Measurements from ENCODE around the gene ZFYVE16. TPM values are rescaled to one million over a fixed set of nuclear protein-coding genes. Genes with fewer than 3 reads are reported as not detected.

ZFYVE16 gene
- total and polyA plus RNA-seq, 2 experiments from 2014 or later = 15.8 to 19.0 TPM

DNA sequence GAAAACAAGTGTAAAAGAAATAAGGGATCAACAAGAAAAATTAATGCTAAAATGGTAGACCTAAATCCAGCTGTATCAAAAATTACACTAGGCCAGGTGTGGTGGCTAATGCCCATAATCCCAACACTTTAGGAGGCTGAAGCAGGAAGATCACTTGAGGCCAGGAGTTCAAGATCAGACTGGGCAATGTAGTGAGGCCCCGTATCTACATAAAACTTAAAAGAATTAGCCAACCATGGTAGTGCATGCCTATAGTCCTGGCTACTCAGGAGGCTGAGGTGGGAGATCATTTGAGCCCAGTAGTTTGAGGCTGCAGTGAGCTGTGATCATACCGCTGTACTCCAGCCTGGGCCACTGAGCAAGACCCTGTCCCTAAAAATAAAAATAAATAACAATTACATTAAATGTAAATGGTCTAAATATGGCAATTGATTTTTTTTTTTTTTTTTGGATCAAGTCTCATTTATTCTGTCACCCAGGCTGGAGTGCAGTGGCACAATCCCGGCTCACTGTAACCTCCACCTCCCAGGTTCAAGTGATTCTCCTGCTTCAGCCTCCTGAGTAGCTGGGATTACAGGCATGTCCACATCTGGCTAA is 75.9 kb downstream of the ZFYVE16 start:
- Histone ChIP-seq H2AFZ (no peak overlapping the region), H3K9me2 (ENCODE audit: insufficient read depth) (no peaks in the 10 kb centered on the region), H4K20me1 (ENCODE audit: insufficient read depth) (no peaks in the 10 kb centered on the region), H3K4me2 (ENCODE audit: unreplicated experiment) (no peak overlapping the region), H3F3A (ENCODE audit: insufficient read depth) (peaks cover 10% of the 10 kb centered on the region; the same call in 1 of the 2 replicates), H3K9ac (no peak overlapping the region), H3K36me3 (ENCODE audit: low read depth) (peaks cover 13% of the 10 kb centered on the region; the same call in 1 of the 2 replicates), H3K4me3 (no peak overlapping the region), H3K4me1 (ENCODE audit: insufficient read depth) (peaks cover 10% of the 10 kb centered on the region; the same call in 1 of the 2 replicates), H3K79me2 (ENCODE audit: insufficient read depth) (no peaks in the 10 kb centered on the region), H3K27ac (no peak overlapping the region), H3K27me3 (replicated peaks; ENCODE audit: insufficient read depth) (no peaks in the 10 kb centered on the region), H3K9me3 (ENCODE audit: low read depth) (no peaks in the 10 kb centered on the region)
- in situ Hi-C loops (cut with MboI) = no loop called here
- TF ChIP-seq EZH2phosphoT487 (IDR thresholded peaks at IDR 0.05; ENCODE audit: insufficient read depth, low read depth) = no peak
- no peak for TF ChIP-seq EZH2 (IDR thresholded peaks at IDR 0.05; ENCODE audit: insufficient read depth, poor library complexity, severe bottlenecking)
- no peak for DNase-seq
- WGBS, 2 experiments (ENCODE audit: low coverage in 1 of 2, low lambda C conversion rate in 2 of 2, missing lambda C conversion rate in 2 of 2) = 96% methylated on average over 3 of the region's 3 CpGs

DNA sequence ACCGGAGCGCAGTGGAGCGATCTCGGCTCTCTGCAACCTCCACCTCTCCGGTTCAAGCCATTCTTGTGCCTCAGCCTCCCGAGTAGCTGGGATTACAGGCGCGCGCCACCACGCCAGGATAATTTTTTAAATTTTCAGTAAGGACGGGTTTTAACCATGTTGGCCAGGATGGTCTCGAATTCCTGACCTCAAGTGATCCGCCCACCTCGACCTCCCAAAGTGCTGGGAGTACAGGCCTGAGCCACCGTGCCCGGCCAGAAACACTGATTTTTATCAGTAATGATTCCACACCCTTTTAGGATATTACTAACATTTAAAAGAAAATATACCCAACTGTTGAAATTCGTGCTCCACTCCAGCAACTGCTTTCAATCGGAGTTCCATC is 79.6 kb downstream of the ZFYVE16 start:
- TF ChIP-seq EZH2 (IDR thresholded peaks at IDR 0.05; ENCODE audit: insufficient read depth, poor library complexity, severe bottlenecking) (no peak), EZH2phosphoT487 (IDR thresholded peaks at IDR 0.05; ENCODE audit: insufficient read depth, low read depth) (no peak)
- peak overlapping the region; percentile 90 for H2AFZ ChIP-seq
- DNase-seq = no peak
- H3K36me3 ChIP-seq (ENCODE audit: low read depth) = peaks cover 11% of the 10 kb centered on the region; the same call in 1 of the 2 replicates
- peaks cover 13% of the 10 kb centered on the region; the same call in 1 of the 2 replicates for H3K4me1 ChIP-seq (ENCODE audit: insufficient read depth)
- 0 out of 2 replicates have a peak, but pooled peaks cover 11% of the 10 kb centered on the region for H3K79me2 ChIP-seq (ENCODE audit: insufficient read depth)
- no peaks in the 10 kb centered on the region for H3K9me2 ChIP-seq (ENCODE audit: insufficient read depth)
- no peaks in the 10 kb centered on the region for H4K20me1 ChIP-seq (ENCODE audit: insufficient read depth)
- in situ Hi-C loops (cut with MboI) = no loop called here
- 27 to 38% methylated on average over 18 of the region's 18 CpGs for WGBS, 2 experiments (ENCODE audit: low coverage in 1 of 2, low lambda C conversion rate in 2 of 2, missing lambda C conversion rate in 2 of 2)
- peak overlapping the region; percentile 82 for H3K9ac ChIP-seq
- H3K27ac ChIP-seq = peak overlapping the region; percentile 66
- H3K4me3 ChIP-seq = peak overlapping the region; percentile 82
- peaks cover 10% of the 10 kb centered on the region; the same call in 1 of the 2 replicates for H3F3A ChIP-seq (ENCODE audit: insufficient read depth)
- no peaks in the 10 kb centered on the region for H3K27me3 ChIP-seq (replicated peaks; ENCODE audit: insufficient read depth)
- peak overlapping the region; percentile 83 for H3K4me2 ChIP-seq (ENCODE audit: unreplicated experiment)
- H3K9me3 ChIP-seq (ENCODE audit: low read depth) = no peaks in the 10 kb centered on the region

DNA sequence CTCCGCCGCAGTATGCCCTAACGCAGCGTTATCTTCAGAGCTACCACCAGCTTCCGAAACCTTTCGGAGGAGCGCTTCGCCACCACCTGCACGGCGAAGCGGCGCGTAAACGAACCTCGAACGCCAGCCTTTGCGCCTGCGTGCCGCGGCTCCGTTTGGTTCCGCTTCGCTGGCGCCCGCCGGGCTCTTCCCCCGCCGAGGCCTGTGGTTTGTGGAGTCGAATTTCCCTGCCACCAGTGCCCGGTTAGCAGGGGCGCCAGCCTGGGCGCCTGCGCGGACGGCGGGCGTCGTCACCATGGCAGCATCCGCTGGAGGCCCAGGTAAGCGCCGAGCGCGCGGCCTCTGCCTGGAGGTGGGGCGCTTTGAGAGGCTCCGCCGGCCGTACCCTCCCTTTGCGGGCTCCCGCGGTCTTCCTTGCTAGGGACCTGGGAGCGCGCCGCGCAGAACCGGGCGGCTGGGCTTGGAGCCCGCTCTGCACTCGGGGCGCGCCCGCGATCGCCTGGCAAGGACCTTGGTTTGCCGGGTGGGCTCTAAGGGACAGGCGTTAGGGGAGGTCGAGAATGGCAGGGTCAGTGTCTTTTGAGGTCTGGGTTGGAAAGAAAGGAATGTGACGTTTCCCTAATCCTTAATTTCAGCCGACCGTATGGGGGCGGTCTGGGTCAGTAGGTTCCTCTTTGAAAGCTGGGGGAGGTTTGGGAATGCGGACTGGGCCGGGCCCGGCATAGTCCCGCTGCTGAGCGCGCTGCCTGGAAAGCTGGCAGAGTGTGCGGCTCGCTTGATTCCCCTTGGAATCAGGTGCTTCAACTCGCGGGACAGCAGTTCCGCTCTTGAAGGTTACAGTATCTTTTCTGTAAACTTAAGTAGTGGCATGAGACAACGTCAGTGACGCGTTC is 80.2 kb downstream of the ZFYVE16 start, which contains the start of gene FAM151B:
Gene FAM151B (plus strand): TSS at position 272 of the 893 bp plus-strand sequence. CDS start 24 bp downstream, at position 296.
- Histone ChIP-seq H3K4me2 (ENCODE audit: unreplicated experiment) (peak within 1 kb of the TSS; percentile 83), H3K4me3 (peak within 1 kb of the TSS; percentile 82), H4K20me1 (ENCODE audit: insufficient read depth) (no peaks in the 10 kb centered on the region), H3K9me2 (ENCODE audit: insufficient read depth) (no peaks in the 10 kb centered on the region), H3K79me2 (ENCODE audit: insufficient read depth) (0 out of 2 replicates have a peak, but pooled peaks cover 11% of the 10 kb centered on the region), H3K27me3 (replicated peaks; ENCODE audit: insufficient read depth) (no peaks in the 10 kb centered on the region), H3K36me3 (ENCODE audit: low read depth) (peaks cover 10% of the 10 kb centered on the region; the same call in 1 of the 2 replicates), H3K9me3 (ENCODE audit: low read depth) (no peaks in the 10 kb centered on the region), H3F3A (ENCODE audit: insufficient read depth) (peaks cover 10% of the 10 kb centered on the region; the same call in 1 of the 2 replicates), H2AFZ (peak within 1 kb of the TSS; percentile 90), H3K4me1 (ENCODE audit: insufficient read depth) (peaks cover 13% of the 10 kb centered on the region; the same call in 1 of the 2 replicates), H3K27ac (peak within 1 kb of the TSS; percentile 66), H3K9ac (peak within 1 kb of the TSS; percentile 82)
- 1% methylated on average over 84 of the region's 85 CpGs for WGBS, 2 experiments (ENCODE audit: low coverage in 1 of 2, low lambda C conversion rate in 2 of 2, missing lambda C conversion rate in 2 of 2)
- TF ChIP-seq EZH2 (IDR thresholded peaks at IDR 0.05; ENCODE audit: insufficient read depth, poor library complexity, severe bottlenecking) (no peak), EZH2phosphoT487 (IDR thresholded peaks at IDR 0.05; ENCODE audit: insufficient read depth, low read depth) (no peak)
- in situ Hi-C loops (cut with MboI) = no loop called here
- DNase-seq = peak; percentile 95

DNA sequence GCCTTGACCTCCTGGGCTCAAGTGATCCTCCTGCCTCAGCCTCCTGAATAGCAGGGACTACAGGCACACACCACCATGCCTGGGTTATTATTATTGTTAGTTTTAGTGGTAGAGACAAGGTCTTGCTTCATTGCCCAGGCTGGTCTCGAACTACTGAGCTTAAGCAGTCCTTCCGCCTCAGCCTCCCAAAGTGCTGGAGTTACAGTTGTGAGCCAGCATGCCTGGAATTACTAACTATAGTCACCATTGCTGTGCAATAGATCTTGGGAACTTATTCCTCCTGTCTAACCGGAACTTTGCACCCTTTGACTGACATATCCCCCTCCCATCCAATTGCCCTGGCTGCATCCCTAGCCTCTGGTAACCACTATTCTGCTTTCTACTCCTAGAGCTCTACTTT is 83.4 kb downstream of the ZFYVE16 start:
- Histone ChIP-seq H2AFZ (no peak overlapping the region), H3K79me2 (ENCODE audit: insufficient read depth) (0 out of 2 replicates have a peak, but pooled peaks cover 11% of the 10 kb centered on the region), H3K27me3 (replicated peaks; ENCODE audit: insufficient read depth) (no peaks in the 10 kb centered on the region), H3K27ac (no peak overlapping the region), H3K36me3 (ENCODE audit: low read depth) (no peaks in the 10 kb centered on the region), H3K9ac (no peak overlapping the region), H3K9me3 (ENCODE audit: low read depth) (no peaks in the 10 kb centered on the region), H4K20me1 (ENCODE audit: insufficient read depth) (no peaks in the 10 kb centered on the region), H3K4me2 (ENCODE audit: unreplicated experiment) (no peak overlapping the region), H3K4me1 (ENCODE audit: insufficient read depth) (peaks cover 13% of the 10 kb centered on the region; the same call in 1 of the 2 replicates), H3K4me3 (no peak overlapping the region), H3K9me2 (ENCODE audit: insufficient read depth) (no peaks in the 10 kb centered on the region), H3F3A (ENCODE audit: insufficient read depth) (peaks cover 8% of the 10 kb centered on the region; the same call in 1 of the 2 replicates)
- no peak for DNase-seq
- WGBS, 2 experiments (ENCODE audit: low coverage in 1 of 2, low lambda C conversion rate in 2 of 2, missing lambda C conversion rate in 2 of 2) = 92 to 97% methylated on average over 3 of the region's 3 CpGs
- TF ChIP-seq EZH2 (IDR thresholded peaks at IDR 0.05; ENCODE audit: insufficient read depth, poor library complexity, severe bottlenecking) (no peak), EZH2phosphoT487 (IDR thresholded peaks at IDR 0.05; ENCODE audit: insufficient read depth, low read depth) (no peak)
- in situ Hi-C loops (cut with MboI) = loop anchor here (10.0 kb wide), 1 partner anchor 184 kb away; no protein-coding TSS in a partner anchor
